Activated T-helper 1 cell treated with anti-CD3 and anti-CD28 coated beads, Interleukin-2, amount 50 U/mL, for 16 hours (primary cell): ENCODE measurements around the gene LMAN1.

Experiments
- DNase-seq, 2 donors: peaks; one replicate each; pipeline ENCODE4 v3.0.0-alpha.2; 2020; ENCODE audit warnings: low read depth in 1 of 2, low spot score in 1 of 2

The LMAN1 gene

GRCh38 chr18:59305295-59305694 lies 53.8 kb downstream of the LMAN1 start:
- DNase-seq: no peak

- no peak for DNase-seq
Observed at GRCh38 chr18:59303656-59304195, 55.3 kb downstream of the LMAN1 start.

- DNase-seq: no peak
Observed at GRCh38 chr18:59303006-59303405, 56.1 kb downstream of the LMAN1 start.

GRCh38 chr18:59301929-59302328 lies 57.1 kb downstream of the LMAN1 start:
- DNase-seq: no peak

GRCh38 chr18:59300676-59301285 lies 58.3 kb downstream of the LMAN1 start:
- DNase-seq: no peak

GRCh38 chr18:59298871-59299270 lies 60.2 kb downstream of the LMAN1 start:
- DNase-seq: no peak

GRCh38 chr18:59293317-59293716 lies 65.7 kb downstream of the LMAN1 start:
- DNase-seq: no peak

GRCh38 chr18:59286341-59286740 lies 72.7 kb downstream of the LMAN1 start:
- DNase-seq: no peak

- no peak for DNase-seq
Observed at GRCh38 chr18:59282341-59282740, 76.7 kb downstream of the LMAN1 start.

GRCh38 chr18:59279722-59280121 lies 79.3 kb downstream of the LMAN1 start:
- DNase-seq: no peak

GRCh38 chr18:59279193-59279592 lies 79.9 kb downstream of the LMAN1 start:
- DNase-seq: no peak

GRCh38 chr18:59278793-59279192 lies 80.3 kb downstream of the LMAN1 start:
- no peak for DNase-seq
